Limb (tissue), 2 donors: ENCODE data around the gene MPG.
"Not testable (repeated sequence)": the region's sequence is repeated elsewhere in the genome, so short reads cannot be mapped to it uniquely, and the experiment has no call there.

Experiments
- DNase-seq, 2 donors: peaks; one replicate each; pipeline ENCODE4 v3.0.0-alpha.2; 2016; ENCODE audit errors: extremely low spot score in 2 of 2

The MPG gene

GRCh38 chr16:77807-78443 is at the start of gene MPG:
Gene MPG, plus strand, starts transcription at chr16:78225. Its CDS starts 85 bp downstream, at chr16:78310.
- DNase-seq: peak; percentile 80 to 92

GRCh38 chr16:30627-31026 is 47.4 kb upstream of the MPG start:
- not testable (repeated sequence) for DNase-seq

GRCh38 chr16:33154-33876 is 44.7 kb upstream of the MPG start:
- not testable (repeated sequence) for DNase-seq

GRCh38 chr16:33877-34647 is 44.0 kb upstream of the MPG start:
- no peak for DNase-seq

GRCh38 chr16:34648-34987 is 43.4 kb upstream of the MPG start:
- DNase-seq: no peak

GRCh38 chr16:35011-35677 is 42.9 kb upstream of the MPG start:
- no peak for DNase-seq

GRCh38 chr16:35678-36305 is 42.2 kb upstream of the MPG start:
- DNase-seq: no peak

GRCh38 chr16:36336-36984 is 41.6 kb upstream of the MPG start:
- no peak for DNase-seq

- DNase-seq: no peak
Measured at GRCh38 chr16:37511-37910, 40.5 kb upstream of the MPG start.

- DNase-seq: not testable (repeated sequence)
Measured at GRCh38 chr16:38206-38605, 39.8 kb upstream of the MPG start.

GRCh38 chr16:38941-39892 is 38.8 kb upstream of the MPG start:
- DNase-seq: no peak

GRCh38 chr16:41439-42068 is 36.5 kb upstream of the MPG start:
- DNase-seq: no peak

GRCh38 chr16:42069-42457 is 36.0 kb upstream of the MPG start:
- no peak for DNase-seq

- no peak for DNase-seq
Measured at GRCh38 chr16:42691-43090, 35.3 kb upstream of the MPG start.

GRCh38 chr16:43294-43693 is 34.7 kb upstream of the MPG start:
- no peak for DNase-seq

GRCh38 chr16:44655-45054 is 33.4 kb upstream of the MPG start:
- DNase-seq: no peak

GRCh38 chr16:45454-45853 is 32.6 kb upstream of the MPG start:
- no peak for DNase-seq

GRCh38 chr16:46510-46909 is 31.5 kb upstream of the MPG start:
- not testable (repeated sequence) for DNase-seq

- DNase-seq: no peak
Measured at GRCh38 chr16:47234-47633, 30.8 kb upstream of the MPG start.
